ENCODE measurements around the gene TRMT2B.
"Not testable (repeated sequence)": the region's sequence is repeated elsewhere in the genome, so short reads cannot be mapped to it uniquely, and the experiment has no call there.

The TRMT2B gene, protein sequence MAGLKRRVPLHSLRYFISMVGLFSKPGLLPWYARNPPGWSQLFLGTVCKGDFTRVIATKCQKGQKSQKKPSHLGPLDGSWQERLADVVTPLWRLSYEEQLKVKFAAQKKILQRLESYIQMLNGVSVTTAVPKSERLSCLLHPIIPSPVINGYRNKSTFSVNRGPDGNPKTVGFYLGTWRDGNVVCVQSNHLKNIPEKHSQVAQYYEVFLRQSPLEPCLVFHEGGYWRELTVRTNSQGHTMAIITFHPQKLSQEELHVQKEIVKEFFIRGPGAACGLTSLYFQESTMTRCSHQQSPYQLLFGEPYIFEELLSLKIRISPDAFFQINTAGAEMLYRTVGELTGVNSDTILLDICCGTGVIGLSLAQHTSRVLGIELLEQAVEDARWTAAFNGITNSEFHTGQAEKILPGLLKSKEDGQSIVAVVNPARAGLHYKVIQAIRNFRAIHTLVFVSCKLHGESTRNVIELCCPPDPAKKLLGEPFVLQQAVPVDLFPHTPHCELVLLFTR

DNA sequence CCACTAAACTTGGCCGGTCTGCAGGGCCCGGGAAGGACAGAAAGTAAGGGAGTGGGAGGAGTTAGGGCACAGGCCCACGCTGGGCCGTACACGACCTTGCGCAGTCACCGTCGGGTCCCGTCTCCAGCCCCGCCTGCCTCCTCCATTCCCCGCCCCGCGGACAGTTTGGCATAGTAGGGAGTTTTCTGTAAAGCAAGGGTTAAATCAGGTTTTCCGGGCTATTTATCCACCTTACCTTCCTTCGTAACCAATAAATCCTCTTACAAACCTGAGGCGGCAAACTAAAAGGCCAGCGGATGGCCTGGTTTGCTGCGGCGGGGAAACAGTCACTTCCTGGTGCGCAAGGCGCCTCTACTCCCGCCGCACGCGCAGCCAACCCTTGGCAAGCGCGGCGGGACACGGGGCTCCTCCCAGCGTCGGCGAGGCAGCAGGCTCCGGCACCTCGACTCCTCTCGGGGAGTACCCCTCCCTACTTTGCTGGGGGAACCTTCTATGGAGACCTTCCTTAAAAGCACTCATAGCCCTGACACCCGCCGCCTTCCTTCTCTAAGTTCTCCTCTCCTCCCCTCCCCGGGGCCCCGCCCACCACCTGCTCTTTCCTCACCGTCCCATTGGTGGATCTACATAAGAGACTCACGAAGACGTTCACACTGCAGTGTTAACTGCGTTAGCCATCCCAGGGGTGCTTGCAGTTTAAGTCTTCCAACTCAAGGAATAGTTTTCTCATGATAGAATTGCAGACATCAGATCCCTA lies at the start of gene TRMT2B:
Gene TRMT2B (minus strand): TSS at position 563 of the 754 bp plus-strand sequence. CDS start 9,822 bp downstream, outside the sequence.
- DNase-seq (ENCODE audit: low spot score): peak; percentile 76

DNA sequence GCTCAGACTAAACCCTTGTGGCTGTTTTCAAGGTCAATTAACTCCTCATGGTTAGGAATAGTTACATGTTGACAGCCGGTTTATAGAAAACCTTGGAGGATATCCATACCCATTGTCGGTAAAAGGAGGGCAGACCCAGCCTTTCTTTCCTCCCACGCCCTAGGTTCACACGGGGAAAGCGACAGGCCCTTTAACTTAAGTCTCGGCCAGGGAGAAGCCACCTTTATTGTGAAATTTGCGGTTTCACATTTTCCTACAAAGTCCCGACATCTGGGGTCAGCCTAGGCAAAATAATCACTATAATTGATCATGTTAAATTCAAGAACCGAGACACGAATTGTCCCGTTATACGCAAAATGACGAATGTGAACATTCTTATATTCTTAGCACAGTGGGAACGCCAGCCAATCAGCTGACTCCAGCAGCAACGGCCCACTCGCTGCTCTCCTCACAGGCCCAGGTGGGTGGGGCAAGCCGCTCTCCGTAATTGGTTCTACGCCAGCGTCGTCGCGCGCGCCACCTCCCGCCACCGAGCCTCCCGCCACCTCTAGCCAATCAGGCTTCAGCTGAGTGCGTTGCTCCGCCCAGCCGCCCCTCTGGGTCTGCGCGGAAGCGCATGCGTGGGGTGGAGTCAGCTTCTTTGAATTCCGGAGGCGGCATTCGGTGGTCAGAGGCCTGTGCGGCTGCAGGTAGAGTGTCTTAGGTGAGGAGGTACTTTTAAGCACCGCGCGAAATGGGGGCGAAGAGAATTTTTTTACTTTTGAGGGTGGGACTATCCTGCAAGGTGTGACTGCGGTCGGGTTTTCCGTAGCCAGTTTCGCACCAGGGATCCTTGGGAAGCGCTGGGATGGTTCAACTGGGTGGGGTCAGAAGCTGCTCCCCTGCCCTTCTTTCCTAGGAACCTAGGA lies 45.9 kb upstream of the TRMT2B start, which contains the start of gene CENPI:
Gene CENPI (plus strand): TSS at position 659 of the 908 bp plus-strand sequence. CDS start 2,867 bp downstream, outside the sequence.
- DNase-seq (ENCODE audit: low spot score): peak; percentile 98

DNA sequence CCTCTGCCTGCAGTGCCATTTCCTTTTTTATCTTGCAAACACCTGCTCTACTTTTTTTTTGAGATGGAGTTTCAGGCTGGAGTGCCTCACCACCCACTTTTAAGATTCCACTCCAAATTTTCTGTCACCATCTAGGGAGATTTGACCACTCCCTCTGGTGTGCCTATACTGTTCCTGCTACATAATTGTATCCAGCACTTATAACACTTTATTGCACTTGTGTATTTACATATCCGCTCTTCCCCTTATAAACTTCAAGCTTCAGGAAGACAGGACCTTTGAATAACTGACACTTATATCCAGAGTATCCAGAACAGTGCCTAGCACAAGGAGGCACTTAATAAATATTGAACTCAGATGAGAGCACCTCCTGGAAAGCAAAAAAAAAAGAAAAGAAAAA lies 39.9 kb upstream of the TRMT2B start:
- DNase-seq (ENCODE audit: low spot score): no peak

DNA sequence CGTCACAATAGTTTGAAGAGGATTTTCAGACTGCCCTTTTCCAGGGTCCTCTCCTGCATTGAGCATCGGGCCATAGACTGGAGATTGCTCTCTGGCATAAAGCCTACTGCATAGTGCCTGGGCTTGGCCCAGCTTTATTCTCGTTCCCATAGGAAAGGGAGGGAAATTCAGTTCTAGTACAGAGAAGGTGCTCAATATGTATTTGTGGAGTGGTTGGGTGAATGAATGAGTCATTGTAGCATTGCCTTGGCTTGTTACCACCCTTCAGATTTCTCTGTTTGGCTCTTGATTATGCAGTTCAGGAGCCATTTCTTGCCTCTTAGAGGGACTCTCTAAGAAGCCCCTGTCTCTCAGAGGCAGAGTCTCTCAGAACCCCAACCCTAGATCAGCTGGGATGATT lies 29.3 kb upstream of the TRMT2B start:
- no peak for DNase-seq (ENCODE audit: low spot score)

DNA sequence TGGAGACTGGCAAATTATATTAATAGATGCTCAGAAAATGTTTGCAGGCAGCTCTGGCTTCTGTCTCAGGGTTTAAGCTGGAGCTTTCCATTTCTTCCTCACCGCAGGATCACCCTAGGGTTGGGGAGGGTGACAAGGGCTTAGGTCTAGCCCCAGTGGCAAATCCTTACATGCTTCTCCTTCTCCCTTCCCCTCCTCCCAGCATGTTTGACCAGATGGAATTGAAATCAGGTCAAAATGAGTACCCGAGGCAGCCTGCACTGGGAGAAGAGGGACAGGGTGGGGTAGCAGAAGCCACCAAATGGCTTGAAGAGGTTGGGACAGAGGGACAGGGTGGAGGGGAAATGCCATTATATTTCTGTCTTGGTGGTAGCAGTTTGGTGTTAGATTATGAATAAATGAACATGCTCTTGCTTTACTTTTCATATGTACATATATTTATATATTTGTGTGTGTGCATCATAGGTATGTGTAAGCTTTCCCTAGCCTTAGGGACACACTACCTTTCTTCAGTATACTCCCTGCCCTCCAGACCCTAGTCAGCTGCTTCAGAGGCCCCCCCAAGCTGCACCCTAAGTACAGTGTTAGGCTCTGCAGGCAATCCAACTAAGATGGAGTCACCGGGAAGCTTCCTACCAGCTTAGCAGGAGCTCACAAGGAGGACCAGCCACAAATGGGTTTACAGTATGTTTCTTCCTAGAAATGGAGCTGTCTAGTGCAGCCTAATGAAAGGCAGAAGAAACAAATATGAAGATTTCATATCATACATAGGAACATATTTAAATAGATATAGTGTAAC lies 28.6 kb upstream of the TRMT2B start:
- DNase-seq (ENCODE audit: low spot score): no peak

DNA sequence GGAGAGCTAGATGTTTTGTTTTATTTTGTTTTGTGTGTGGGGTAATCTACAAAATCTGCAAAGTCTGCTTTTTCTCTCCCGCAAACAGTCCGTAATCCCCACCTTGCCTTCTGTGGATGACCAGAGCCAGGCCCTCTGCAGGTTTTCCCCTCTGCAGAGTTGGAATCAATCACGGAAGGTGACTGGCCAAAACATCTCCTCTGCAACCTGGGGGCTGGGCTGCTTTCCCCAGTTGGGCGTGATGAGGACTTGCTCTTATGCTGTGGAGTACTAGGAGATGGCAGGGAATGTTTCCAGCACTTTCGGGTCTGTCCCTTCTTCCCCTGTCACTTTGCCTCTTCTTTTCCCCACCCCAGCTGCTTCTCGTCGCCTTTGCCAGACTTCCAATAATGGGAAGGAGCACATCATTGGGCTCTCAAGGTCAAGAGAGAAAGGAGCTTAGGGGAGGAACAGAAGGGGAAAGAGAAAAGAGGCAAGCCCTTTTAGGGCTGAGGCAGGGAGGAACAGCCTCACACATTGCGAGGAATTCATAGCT lies 27.9 kb upstream of the TRMT2B start:
- DNase-seq (ENCODE audit: low spot score): no peak

DNA sequence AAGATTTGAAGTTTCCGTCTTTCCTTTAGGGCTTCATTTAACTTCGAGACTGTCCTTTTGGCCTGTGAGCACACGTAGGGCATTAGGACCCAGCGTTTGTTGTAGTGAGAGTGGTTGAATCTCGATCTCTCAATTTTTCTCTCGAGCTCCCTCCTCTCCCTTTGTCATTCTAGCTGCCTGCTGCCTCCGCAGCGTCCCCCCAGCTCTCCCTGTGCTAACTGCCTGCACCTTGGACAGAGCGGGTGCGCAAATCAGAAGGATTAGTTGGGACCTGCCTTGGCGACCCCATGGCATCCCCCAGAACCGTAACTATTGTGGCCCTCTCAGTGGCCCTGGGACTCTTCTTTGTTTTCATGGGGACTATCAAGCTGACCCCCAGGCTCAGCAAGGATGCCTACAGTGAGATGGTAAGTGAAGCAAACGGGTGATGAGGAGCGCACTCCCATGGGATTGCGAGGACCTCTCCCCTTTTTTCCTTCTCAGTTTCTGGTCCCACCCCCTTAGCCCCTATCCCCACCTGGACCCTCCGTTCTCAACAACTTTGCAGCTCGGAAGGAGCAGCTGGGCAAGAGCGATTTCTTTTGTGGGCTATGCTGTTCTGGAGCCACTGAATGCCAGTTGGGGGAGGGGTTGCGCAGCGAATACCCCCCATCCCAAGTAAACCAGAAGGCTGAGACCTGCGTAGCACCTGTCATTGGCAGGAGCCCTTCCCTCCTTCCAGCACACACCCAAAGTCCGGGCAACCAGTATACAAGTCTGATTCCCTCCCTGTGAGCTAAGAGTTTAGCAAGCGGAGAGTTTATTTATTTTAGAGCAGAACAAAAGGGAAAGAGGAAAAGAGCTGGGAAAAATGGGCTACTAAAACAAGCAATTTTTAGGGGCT lies 27.0 kb upstream of the TRMT2B start, which contains the start of gene TMEM35A:
Gene TMEM35A (plus strand): TSS at position 164 of the 883 bp plus-strand sequence. CDS start 124 bp downstream, at position 288.
- peak; percentile 15 for DNase-seq (ENCODE audit: low spot score)

DNA sequence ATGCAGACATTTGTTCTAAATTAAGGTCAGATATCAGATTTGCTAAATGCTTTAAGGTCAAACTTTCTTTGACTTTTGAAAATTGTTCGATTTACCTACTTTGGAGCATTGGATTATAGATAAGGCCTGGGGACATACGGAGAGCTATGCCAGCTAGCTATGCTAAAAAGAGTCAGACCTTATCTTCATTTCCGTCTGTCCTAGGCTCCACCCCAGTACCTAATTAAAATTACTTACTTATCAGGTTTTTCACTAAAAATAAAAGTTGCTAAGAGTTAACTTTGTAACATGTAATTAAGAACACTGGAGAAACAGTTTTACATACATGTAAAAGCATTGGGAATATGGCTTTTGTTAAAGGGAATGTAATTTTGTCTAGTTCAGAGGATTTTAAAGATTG lies 19.7 kb upstream of the TRMT2B start:
- no peak for DNase-seq (ENCODE audit: low spot score)

DNA sequence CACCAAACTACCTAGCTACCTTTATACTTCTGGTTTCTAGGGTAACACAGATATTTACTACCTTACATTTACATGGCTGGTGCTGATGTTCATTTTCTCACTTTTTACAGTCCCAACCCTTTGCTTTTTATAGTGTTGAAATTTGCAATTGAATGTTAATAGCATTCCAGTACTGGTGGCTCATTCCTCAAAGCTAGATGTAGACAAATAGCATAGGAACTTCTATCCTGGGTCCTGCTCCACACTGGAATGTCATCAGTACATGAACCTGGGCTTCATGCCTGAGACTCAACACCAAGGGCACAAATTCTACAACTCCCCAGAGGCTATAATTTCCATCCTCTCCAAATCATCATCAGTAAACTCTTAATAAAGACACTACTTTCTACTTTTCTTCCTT lies 10.3 kb upstream of the TRMT2B start:
- peak; percentile 54 for DNase-seq (ENCODE audit: low spot score)

DNA sequence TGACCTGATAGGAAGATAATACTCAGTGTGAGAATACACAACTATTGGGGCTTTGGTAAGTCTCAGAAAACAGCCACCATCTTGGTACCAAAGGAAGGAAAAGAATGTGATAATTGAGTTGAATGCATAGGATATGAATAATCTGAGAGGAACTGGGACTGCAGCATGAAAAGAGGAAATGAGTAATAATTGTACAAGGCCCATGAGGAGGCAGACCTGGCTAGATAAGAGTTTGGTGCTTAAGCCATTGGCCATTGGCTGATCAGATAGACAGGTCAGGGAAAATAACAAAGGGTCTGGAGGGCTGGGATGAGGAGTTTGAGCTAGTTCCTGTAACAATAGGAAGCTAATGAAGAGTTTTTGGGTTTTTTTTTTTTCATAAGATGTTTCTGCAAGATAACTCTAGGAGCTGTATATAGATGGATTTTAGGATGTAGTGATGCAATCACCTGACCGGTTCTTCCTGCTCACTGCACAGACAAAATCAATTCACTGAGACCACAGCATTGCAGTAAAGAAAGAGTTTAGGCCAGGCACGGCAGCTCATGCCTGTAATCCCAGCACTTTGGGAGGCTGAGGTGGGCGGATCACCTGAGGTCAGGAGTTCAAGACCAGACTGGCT lies 5.3 kb upstream of the TRMT2B start:
- DNase-seq (ENCODE audit: low spot score): peak; percentile 45

DNA sequence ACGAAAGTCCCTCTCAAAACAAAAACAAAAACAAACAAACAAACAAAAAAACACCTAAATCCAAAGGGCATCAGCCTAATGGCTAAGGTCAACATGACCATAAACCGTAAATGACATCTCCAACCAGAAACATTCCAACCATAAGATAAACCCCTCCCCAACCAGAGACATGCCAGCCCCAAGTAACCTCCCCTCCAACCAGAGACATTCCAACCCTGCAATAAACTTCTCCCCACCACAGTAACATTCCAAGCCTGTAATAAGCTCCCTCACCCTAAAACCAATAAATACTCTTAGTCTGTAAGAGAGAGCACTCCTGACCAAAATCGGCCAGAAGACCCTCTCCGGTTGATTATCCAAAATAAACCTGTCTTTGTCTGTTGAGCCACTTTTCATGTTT lies 4.6 kb upstream of the TRMT2B start:
- DNase-seq (ENCODE audit: low spot score): not testable (repeated sequence)

DNA sequence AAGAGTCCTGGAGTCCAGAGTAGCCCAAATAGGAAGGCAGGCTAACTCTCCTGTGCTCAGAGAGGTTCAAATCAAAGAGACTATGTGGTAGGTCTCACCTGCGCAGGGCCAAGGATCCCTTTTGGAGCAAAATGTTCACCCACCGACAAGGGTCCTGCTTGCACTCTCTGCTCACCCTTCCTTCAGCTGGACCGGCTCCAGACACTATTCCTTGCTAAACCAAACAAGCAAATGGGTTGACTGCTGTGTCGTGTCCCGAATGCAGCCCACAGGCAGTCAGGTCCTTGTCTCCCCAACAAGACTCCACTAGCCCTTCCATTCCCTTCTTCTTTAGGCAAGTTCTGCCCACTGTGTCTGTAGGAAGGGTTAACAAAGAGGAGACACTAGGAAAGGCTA lies 760 bp downstream of the TRMT2B start:
- no peak for DNase-seq (ENCODE audit: low spot score)

DNA sequence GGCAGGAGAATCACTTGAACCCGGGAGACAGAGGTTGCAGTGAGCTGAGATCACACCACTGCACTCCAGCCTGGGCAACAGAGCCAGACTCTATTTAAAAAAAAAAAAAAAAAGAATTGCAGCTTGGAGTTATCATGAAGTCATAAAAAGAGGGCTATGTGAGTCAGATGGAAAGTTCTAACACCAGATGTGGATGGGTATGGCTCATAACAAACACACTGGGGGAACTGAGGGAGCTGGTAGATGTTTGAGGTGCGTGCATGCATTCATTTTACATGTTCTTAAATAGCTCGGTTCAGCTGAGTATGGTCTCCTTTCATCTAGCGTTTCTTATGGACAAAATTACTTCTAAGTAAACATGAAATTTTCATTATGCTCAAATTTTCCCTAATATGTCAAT lies 11.7 kb downstream of the TRMT2B start:
- DNase-seq (ENCODE audit: low spot score): peak; percentile 12

DNA sequence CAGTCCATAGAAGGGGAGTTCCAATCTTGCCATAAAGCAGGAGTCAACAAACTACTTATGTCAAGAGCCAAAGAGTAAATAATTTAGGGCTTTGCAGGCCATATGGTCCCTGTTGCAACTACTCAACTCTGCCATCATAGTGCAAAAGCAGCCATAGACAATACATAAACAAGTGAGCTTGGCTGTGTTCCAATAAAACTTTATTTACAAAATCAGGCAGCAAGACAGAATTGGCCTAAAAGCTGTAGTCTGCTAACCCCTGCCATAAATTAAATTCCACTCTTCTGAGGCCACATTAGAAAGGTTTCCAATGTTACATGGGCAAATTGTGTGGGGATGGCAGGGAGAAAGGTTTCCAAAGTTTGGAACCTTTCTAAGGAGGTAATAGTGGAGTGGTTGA lies 14.7 kb downstream of the TRMT2B start:
- DNase-seq (ENCODE audit: low spot score): no peak

DNA sequence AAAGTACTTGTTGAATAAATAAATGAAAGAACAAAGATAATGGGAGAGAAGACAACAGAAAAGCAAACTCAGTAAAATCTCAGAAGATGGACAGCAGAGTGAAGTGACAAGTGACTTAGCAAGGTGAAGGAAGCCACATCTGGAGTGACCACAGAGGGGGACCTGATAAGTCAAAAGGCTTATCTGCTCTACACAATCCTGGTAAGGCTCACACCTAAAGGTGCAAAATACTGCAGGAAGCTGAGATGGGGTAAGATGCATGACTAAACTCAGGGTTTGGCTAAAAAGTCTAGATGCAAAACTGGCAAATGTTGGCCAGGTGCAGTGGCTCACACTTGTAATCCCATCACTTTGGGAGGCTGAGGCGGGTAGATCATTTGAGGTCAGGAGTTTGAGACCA lies 22.2 kb downstream of the TRMT2B start:
- DNase-seq (ENCODE audit: low spot score): no peak

DNA sequence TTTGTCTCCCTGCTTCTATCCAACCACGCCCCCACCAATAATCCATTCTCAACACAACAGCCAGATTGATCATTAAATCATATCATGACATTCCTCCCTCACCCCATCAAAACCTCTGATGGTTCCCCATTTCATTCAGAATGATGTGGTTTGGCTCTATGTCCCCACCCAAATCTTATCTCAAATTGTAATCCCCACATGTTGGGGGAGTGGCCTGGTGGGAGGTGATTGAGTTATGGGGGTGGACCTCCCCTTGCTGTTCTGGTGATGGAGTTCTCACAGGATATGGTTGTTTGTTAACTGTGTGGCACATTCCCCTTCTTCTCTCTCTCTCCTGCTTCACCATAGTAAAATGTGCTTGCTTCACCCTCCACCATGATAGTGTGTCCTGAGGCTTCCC lies 23.3 kb downstream of the TRMT2B start:
- no peak for DNase-seq (ENCODE audit: low spot score)

DNA sequence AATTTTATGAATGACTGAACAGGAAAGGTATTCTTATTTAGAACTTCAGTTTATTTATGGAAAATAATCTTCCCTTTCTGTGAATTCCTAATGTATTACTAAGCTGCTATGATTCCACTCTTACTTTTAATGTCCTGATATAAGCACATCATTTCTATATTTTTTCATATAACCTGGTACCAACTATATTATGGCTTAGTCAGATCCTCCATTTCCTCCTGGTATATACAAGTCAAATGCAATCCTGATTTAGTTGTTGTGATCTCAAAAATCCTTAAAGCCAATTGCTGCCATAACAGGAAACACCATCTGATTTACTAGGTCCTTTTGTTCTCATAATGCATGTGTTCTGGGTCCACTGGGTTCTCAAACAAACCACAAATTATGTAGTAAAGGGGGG lies 26.8 kb downstream of the TRMT2B start:
- no peak for DNase-seq (ENCODE audit: low spot score)

DNA sequence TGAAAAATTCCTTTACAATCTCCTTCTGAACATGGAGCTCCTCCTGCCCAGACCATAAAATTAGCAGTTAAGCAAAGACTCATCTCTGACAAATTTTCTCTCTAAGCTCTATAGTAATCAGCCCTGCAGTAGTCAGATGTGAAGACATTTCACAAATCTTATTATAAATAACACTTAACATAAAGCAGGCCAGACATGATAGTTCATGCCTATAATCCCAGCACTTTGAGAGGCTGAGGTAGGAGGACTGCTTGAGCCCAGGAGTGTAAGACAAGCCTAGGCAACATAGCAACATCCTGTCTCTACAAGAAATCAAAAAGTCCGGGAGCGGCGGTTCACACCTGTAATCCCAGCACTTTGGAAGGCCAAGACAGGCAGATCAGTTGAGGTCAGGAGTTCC lies 29.9 kb downstream of the TRMT2B start:
- no peak for DNase-seq (ENCODE audit: low spot score)

DNA sequence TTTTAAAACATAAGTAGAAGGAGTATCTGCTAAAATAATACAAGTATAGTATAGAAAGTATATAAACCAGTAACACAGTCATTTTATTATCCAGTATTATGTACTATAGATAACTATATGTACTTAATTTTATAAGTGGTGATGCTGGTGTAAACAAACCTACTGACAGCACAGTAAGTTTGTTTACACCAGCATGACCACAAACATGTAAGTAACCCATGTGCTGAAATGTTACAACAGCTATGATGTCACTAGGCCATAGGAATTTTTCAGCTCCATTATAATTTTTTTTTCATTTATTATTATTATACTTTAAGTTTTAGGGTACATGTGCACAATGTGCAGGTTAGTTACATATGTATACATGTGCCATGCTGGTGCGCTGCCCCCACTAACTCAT lies 39.9 kb downstream of the TRMT2B start:
- not testable (repeated sequence) for DNase-seq (ENCODE audit: low spot score)
